MM.1S (cell line): ENCODE results near the gene PNKD.

Experiments
- DNase-seq: peaks from one replicate; pipeline ENCODE4 v3.0.0-alpha.2; 2015
- H2AFZ ChIP-seq: fragments of 300-600 bp; sonication (generic); 2 replicates; pipeline ENCODE4 v1.6.0; 2016; ENCODE audit warnings: antibody characterized with exemption, low read length
- H3F3A ChIP-seq: fragments of 300-600 bp; sonication (generic); 2 replicates; pipeline ENCODE4 v1.6.1; 2016; ENCODE audit warnings: mild to moderate bottlenecking, antibody characterized with exemption, low read length, moderate library complexity, mixed read lengths; ENCODE audit not compliant: insufficient read depth
- H3K27ac ChIP-seq: fragments of 300-600 bp; sonication (generic); 2 replicates; pipeline ENCODE4 v1.5.1; 2016; ENCODE audit warnings: mild to moderate bottlenecking, low read length
- H3K27me3 ChIP-seq: fragments of 300-600 bp; sonication (generic); replicated peaks from 2 replicates; pipeline ENCODE4 v1.6.0; 2016; ENCODE audit warnings: low read length; ENCODE audit not compliant: insufficient read depth
- H3K36me3 ChIP-seq: fragments of 300-600 bp; sonication (generic); replicated peaks from 2 replicates; pipeline ENCODE4 v1.6.1; 2016; ENCODE audit warnings: mild to moderate bottlenecking, low read length, mixed read lengths; ENCODE audit not compliant: insufficient read depth
- H3K4me1 ChIP-seq: fragments of 300-600 bp; sonication (generic); 2 replicates; pipeline ENCODE4 v1.6.1; 2016; ENCODE audit warnings: low read length, mixed read lengths
- H3K4me2 ChIP-seq: fragments of 300-600 bp; sonication (generic); 2 replicates; pipeline ENCODE4 v1.6.0; 2016; ENCODE audit warnings: low read depth, low read length
- H3K4me3 ChIP-seq: fragments of 300-600 bp; sonication (generic); 2 replicates; pipeline ENCODE4 v1.5.1; 2016; ENCODE audit warnings: low read length, mixed read lengths
- H3K79me2 ChIP-seq: fragments of 300-600 bp; sonication (generic); 2 replicates; pipeline ENCODE4 v1.6.1; 2016; ENCODE audit warnings: mixed run types, low read length, mixed read lengths
- H3K9ac ChIP-seq: fragments of 300-600 bp; sonication (generic); 2 replicates; pipeline ENCODE4 v1.6.1; 2016; ENCODE audit warnings: low read length, mixed read lengths
- H3K9me2 ChIP-seq: fragments of 300-600 bp; sonication (generic); replicated peaks from 2 replicates; pipeline ENCODE4 v1.6.1; 2016; ENCODE audit warnings: mild to moderate bottlenecking, low read length, mixed read lengths; ENCODE audit not compliant: insufficient read depth
- H3K9me3 ChIP-seq: fragments of 300-600 bp; sonication (generic); replicated peaks from 2 replicates; pipeline ENCODE4 v1.6.1; 2016; ENCODE audit warnings: mild to moderate bottlenecking, low read length, mixed read lengths; ENCODE audit not compliant: insufficient read depth
- H4K20me1 ChIP-seq: fragments of 300-600 bp; sonication (generic); 2 replicates; pipeline ENCODE4 v1.6.1; 2016; ENCODE audit warnings: mild to moderate bottlenecking, low read length, moderate library complexity, mixed read lengths; ENCODE audit not compliant: insufficient read depth
- CTCF ChIP-seq: fragments of 300-600 bp; sonication (generic); IDR thresholded peaks from 2 replicates; pipeline ENCODE4 v1.5.1; 2016; ENCODE audit warnings: antibody characterized with exemption, low read length, mixed read lengths
- EZH2 ChIP-seq: fragments of 300-600 bp; sonication (generic); optimal IDR thresholded peaks from 2 replicates; pipeline ENCODE3; 2017; ENCODE audit warnings: low read depth, mild to moderate bottlenecking, antibody characterized with exemption, low read length, mixed read lengths
- EZH2phosphoT487 ChIP-seq: fragments of 300-600 bp; sonication (generic); IDR thresholded peaks from 2 replicates; pipeline ENCODE4 v1.6.1; 2018; ENCODE audit warnings: antibody characterized with exemption, low read length

The PNKD gene

DNA sequence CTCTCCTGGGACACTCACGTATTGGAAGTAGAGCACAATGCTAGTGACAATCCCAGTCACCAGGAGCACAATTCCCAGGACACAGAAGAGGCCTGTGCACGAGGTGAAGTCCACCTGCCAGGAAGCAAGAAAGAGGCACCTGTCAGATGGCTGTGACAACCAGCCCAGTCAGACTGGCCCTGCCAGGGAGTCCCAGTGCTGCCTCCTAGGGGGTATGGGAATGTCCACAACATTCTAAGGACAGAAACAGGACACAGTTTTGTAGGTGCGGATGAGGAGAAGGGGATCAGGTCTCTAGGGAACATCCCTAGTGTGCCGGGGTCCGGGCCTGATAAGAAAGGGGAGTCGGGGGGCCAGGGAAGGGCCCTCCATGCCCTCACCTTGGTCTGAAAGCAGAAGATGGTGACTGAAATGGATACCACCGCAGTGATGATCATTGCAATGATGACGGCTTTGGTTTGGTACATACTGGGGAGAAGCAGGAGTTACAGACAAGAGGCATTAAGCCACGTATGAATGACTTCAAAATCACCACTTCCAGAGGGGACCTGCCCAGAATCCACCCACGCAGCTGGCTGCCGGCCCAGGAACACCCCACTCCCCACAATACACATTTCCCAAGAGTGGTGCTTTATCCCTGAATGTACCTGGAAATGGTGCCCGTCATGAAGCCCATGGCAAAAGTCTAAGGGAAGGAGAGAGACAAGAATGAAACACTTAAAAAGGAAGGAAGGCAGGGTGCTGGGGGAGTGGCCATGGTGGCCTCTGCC lies 6.9 kb downstream of the PNKD start:
- Histone ChIP-seq H3K9ac (no peak overlapping the region), H3K36me3 (peaks cover 4% of the 10 kb centered on the region; the same call in 1 of the 2 replicates), H3K27ac (no peak overlapping the region), H3K4me3 (no peak overlapping the region), H3K9me2 (no peaks in the 10 kb centered on the region), H3K4me2 (no peak overlapping the region), H3F3A (no peaks in the 10 kb centered on the region; the same call in 1 of the 2 replicates), H3K9me3 (no peaks in the 10 kb centered on the region), H4K20me1 (no peaks in the 10 kb centered on the region), H3K79me2 (peaks cover 35% of the 10 kb centered on the region), H2AFZ (no peak overlapping the region), H3K4me1 (peaks cover 3% of the 10 kb centered on the region; the same call in 1 of the 2 replicates), H3K27me3 (no peaks in the 10 kb centered on the region)
- no peak for DNase-seq
- 0 out of 2 replicates have a peak, but pooled peaks have one; percentile 3 for TF ChIP-seq CTCF
- TF ChIP-seq EZH2phosphoT487: no peak

GRCh38 chr2:218277921-218278320 lies 7.6 kb downstream of the PNKD start:
- no peaks in the 10 kb centered on the region for H3K27me3 ChIP-seq
- H3K9me3 ChIP-seq: no peaks in the 10 kb centered on the region
- H4K20me1 ChIP-seq: no peaks in the 10 kb centered on the region
- peaks cover 35% of the 10 kb centered on the region for H3K79me2 ChIP-seq
- H3K27ac ChIP-seq: no peak overlapping the region
- H3F3A ChIP-seq: no peaks in the 10 kb centered on the region; the same call in 1 of the 2 replicates
- H3K4me3 ChIP-seq: no peak overlapping the region
- H3K9ac ChIP-seq: no peak overlapping the region
- no peaks in the 10 kb centered on the region for H3K9me2 ChIP-seq
- H3K4me2 ChIP-seq: no peak overlapping the region
- DNase-seq: no peak
- H2AFZ ChIP-seq: no peak overlapping the region
- no peak for TF ChIP-seq CTCF
- TF ChIP-seq EZH2: no peak
- TF ChIP-seq EZH2phosphoT487: no peak
- H3K4me1 ChIP-seq: no peaks in the 10 kb centered on the region
- peaks cover 4% of the 10 kb centered on the region; the same call in 1 of the 2 replicates for H3K36me3 ChIP-seq

DNA sequence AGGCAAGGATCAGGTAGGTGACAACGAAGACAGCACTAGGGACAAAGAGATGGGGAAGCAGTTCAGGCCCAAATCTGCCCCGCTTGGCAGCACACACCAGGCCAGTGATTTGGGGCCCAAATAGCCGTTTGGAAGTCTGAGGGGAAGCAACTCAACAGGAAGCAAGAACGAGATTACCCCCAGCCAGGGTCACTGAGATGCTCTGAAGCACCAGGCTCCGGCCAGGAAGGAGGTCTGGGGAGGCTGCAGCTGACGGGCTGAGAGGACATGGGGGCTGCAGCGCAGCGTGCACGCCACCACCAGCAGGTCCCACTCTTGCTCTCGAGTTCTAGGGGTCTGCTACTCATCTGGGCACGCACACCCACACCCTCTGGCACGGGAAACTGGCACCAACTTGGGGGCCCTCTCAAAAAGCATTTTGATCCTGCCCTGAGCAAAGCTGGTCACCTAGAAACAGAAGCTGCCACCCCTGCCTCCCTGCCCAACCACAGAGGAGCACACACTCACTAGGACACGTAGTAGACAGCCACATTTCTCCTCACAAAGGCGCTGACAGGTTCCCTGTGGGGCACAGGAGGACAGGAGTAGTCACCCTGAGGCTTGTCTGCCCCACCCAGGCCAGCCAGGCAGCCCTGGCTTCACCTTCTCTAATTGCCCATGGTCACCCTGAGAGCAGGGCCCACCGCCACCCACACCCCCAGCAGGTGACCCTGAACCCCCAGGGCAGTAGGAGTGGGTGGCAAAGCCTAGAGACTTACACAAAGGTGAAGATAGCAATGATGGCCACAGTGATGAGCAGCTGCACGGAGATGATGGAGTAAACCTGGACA lies 8.4 kb downstream of the PNKD start:
- H3K27ac ChIP-seq: no peak overlapping the region
- H2AFZ ChIP-seq: no peak overlapping the region
- TF ChIP-seq EZH2 (no peak), CTCF (no peak), EZH2phosphoT487 (no peak)
- no peak overlapping the region for H3K4me2 ChIP-seq
- no peaks in the 10 kb centered on the region for H3K27me3 ChIP-seq
- H3K79me2 ChIP-seq: peaks cover 42% of the 10 kb centered on the region
- no peaks in the 10 kb centered on the region for H3K9me2 ChIP-seq
- peaks cover 4% of the 10 kb centered on the region; the same call in 1 of the 2 replicates for H3K36me3 ChIP-seq
- no peaks in the 10 kb centered on the region for H3F3A ChIP-seq
- no peaks in the 10 kb centered on the region; the same call in 1 of the 2 replicates for H3K4me1 ChIP-seq
- H3K4me3 ChIP-seq: no peak overlapping the region
- no peaks in the 10 kb centered on the region for H4K20me1 ChIP-seq
- H3K9ac ChIP-seq: no peak overlapping the region
- DNase-seq: no peak
- no peaks in the 10 kb centered on the region for H3K9me3 ChIP-seq
